Right lobe of liver (tissue), 6 donors: Measurements from ENCODE around the gene KRTAP10-9. TPM values are rescaled to one million over a fixed set of nuclear protein-coding genes. Genes with fewer than 3 reads are reported as not detected.

Source experiments
- ATAC-seq, 4 donors: fragments of 200-7000 bp; cut with Tn5 transposase; one replicate each; pipeline ENCODE4 v1.9.1; 2020; ENCODE audit warnings: mild to moderate bottlenecking in 4 of 4, moderate library complexity in 4 of 4
- DNase-seq, 3 donors: peaks; one replicate each; pipeline ENCODE4 v3.0.0-alpha.2; 2020
- H3K27ac ChIP-seq, 3 donors: fragments of 200-600 bp; one replicate each; pipeline ENCODE4 v1.8.0; 2022
- H3K27me3 ChIP-seq, 2 donors: fragments of 200-600 bp; one replicate each; pipeline ENCODE4 v1.8.0; 2022
- H3K36me3 ChIP-seq, 4 donors: fragments of 200-600 bp; sonication (generic) in 1 of 4; one replicate each; pipeline versions ENCODE4 v1.5.1 to v1.8.0; 2017 to 2022; ENCODE audit warnings: control low read depth in 1 of 4
- H3K4me1 ChIP-seq, 4 donors: fragments of 200-600 bp; sonication (generic) in 1 of 4; one replicate each; pipeline versions ENCODE4 v1.5.1 to v1.8.0; 2017 to 2022; ENCODE audit warnings: control low read depth in 1 of 4
- H3K4me3 ChIP-seq, 3 donors: fragments of 200-600 bp; one replicate each; pipeline ENCODE4 v1.8.0; 2022
- H3K9me3 ChIP-seq, 4 donors: fragments of 200-600 bp; sonication (generic) in 1 of 4; one replicate each; pipeline versions ENCODE4 v1.5.1 to v1.8.0; 2017 to 2022; ENCODE audit warnings: control low read depth in 1 of 4
- CTCF ChIP-seq, 4 donors: fragments of 200-600 bp in 3 of 4; fragments of 450-650 bp in 1 of 4; IDR thresholded peaks; one replicate each; pipeline versions ENCODE4 v1.5.1 to v1.8.0; 2016 to 2022; ENCODE audit warnings: antibody characterized with exemption in 4 of 4, mild to moderate bottlenecking in 2 of 4
- POLR2A ChIP-seq: fragments of 450-650 bp; IDR thresholded peaks from one replicate; pipeline ENCODE4 v1.6.1; 2017; ENCODE audit warnings: antibody characterized with exemption, mild to moderate bottlenecking
- WGBS: methylation state at CpG from one replicate; pipeline ENCODE4 v1.1.6; 2018; ENCODE audit warnings: low coverage, low lambda C conversion rate; ENCODE audit not compliant: insufficient coverage; ENCODE audit errors: missing lambda C conversion rate; 5-methylcytosine and 5-hydroxymethylcytosine counted together
- intact Hi-C, 2 donors: fragments of 100-400 bp; cut with DNase I; formaldehyde crosslinking; loops; one replicate each; pipeline versions ENCODE4 v1.11.2 to v1.14.1; 2022
- total RNA-seq, 6 experiments: library from RNA; depleted of rRNA in 2 of 6; stranded (reverse); fragments of >200 nt in 2 of 6; fragmentation: NEBNext Ultra II Directional in 3 of 6; extraction: Animal tissue kit (Norgen Biotek cat#: 25700) in 3 of 6; gene quantifications; one replicate each; pipeline versions ENCODE4 v1.1.0 to v1.2.4, GENCODE V29; 2016 to 2023
- donor health status: DM: no; HTN: yes; CAD: no.
- donor health status: DM: no; HTN: no; CAD: no.
- donor health status: DM: no; HTN: no; CAD: no.
- donor health status: DM: no; HTN: yes; CAD: no.
- donor health status: DM: no; HTN: yes; CAD: no.

KRTAP10-9 gene
- total RNA-seq, 6 experiments from 2014 or later: not detected

DNA sequence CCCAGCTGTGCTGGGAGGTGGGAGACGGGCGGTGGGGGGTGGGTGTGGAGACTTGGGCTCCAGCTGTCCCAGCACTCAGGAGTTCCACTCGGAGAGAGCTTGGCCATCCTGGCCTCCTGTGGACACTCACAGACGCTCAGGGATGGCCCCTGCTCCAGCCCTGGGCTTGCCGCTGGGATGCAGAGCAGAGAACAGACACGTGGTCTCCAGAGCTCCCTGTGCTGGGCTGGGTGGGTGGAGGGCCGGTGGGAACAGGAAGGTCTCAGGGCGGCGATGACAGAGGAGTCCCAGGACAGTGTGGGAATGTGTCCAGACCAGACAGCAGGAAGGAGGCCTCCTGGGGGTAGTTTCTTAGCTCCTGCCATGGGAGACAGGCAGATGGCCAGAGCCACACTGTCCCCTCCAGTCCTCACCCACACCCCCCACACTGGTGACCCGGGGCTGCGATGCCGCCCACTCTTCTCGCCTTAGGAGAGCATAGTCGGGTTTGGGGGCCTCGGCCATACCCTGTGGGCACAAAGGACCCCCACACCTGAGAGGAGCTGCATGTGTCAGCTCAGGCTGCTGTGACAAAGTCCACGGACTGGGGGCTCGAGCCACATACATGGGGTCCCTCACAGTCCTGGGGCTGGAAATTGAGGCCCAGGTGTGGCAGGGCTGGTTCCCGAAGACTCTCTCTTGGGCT, 2.0 kb downstream of the KRTAP10-9 start:
- no peak overlapping the region for H3K27ac ChIP-seq
- H3K9me3 ChIP-seq: peaks cover 0 to 7% (median 0%) of the 10 kb centered on the region in 4 donors
- H3K27me3 ChIP-seq: no peaks in the 10 kb centered on the region
- TF ChIP-seq POLR2A (no peak), CTCF (IDR thresholded peaks at IDR 0.05) (no peak)
- H3K36me3 ChIP-seq: no peaks in the 10 kb centered on the region
- no peak for DNase-seq
- WGBS: 71% methylated on average over 6 of the region's 18 CpGs
- intact Hi-C loops: no loop called here
- H3K4me3 ChIP-seq: no peak overlapping the region
- ATAC-seq: peak in 1 of 4 donors; percentile 29
- no peaks in the 10 kb centered on the region for H3K4me1 ChIP-seq

DNA sequence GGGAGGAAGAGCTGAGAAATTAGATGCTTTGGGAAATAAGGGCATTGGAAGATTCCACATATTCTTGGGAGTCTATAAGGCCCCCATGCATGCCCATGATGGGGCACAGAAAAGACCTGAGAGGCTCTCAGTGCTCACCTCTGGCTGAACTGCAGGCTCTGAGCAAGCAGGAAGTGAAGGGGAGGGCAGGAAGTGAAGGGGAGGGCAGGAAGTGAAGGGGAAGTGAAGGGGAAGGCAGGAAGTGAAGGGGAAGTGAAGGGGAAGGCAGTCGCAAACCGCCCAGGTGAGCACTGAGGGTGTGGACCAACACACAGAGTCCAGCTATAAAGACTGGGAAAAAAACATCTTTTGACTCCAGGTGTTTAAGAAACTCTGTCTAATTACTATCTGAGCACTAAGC, 3.5 kb downstream of the KRTAP10-9 start:
- no peak for ATAC-seq
- WGBS: 63% methylated on average over 2 of the region's 2 CpGs

GRCh38 chr21:44632067-44632466, 5.2 kb downstream of the KRTAP10-9 start:
- H3K4me3 ChIP-seq: no peak overlapping the region
- DNase-seq (no peak), ATAC-seq (no peak)
- no peaks in the 10 kb centered on the region for H3K4me1 ChIP-seq
- H3K36me3 ChIP-seq: no peaks in the 10 kb centered on the region
- H3K27ac ChIP-seq: no peak overlapping the region
- H3K27me3 ChIP-seq: no peaks in the 10 kb centered on the region
- H3K9me3 ChIP-seq: peaks cover 0 to 7% (median 0%) of the 10 kb centered on the region in 4 donors
- WGBS: 50% methylated on average over 1 of the region's 1 CpG
- intact Hi-C loops: no loop called here
- TF ChIP-seq CTCF (IDR thresholded peaks at IDR 0.05) (no peak), POLR2A (no peak)

More for the DNA sequence above, 3.5 kb downstream of the KRTAP10-9 start:
- DNase-seq: no peak
- H3K9me3 ChIP-seq: peaks cover 0 to 7% (median 0%) of the 10 kb centered on the region in 4 donors
- H3K4me1 ChIP-seq: no peaks in the 10 kb centered on the region
- TF ChIP-seq POLR2A (no peak), CTCF (IDR thresholded peaks at IDR 0.05) (no peak)
- no peak overlapping the region for H3K27ac ChIP-seq
- no peak overlapping the region for H3K4me3 ChIP-seq
- intact Hi-C loops: no loop called here
- H3K27me3 ChIP-seq: no peaks in the 10 kb centered on the region
- H3K36me3 ChIP-seq: no peaks in the 10 kb centered on the region

- ATAC-seq (peak in 1 of 4 donors; percentile 27), DNase-seq (no peak)
- 72% methylated on average over 11 of the region's 15 CpGs for WGBS
- intact Hi-C loops: no loop called here
- Histone ChIP-seq H3K27me3 (no peaks in the 10 kb centered on the region), H3K36me3 (no peaks in the 10 kb centered on the region), H3K4me3 (no peak overlapping the region), H3K27ac (no peak overlapping the region), H3K4me1 (no peaks in the 10 kb centered on the region), H3K9me3 (peaks cover 0 to 4% (median 0%) of the 10 kb centered on the region in 4 donors)
- TF ChIP-seq POLR2A (no peak), CTCF (IDR thresholded peaks at IDR 0.05) (no peak)
Observed at GRCh38 chr21:44636209-44637017, 9.5 kb downstream of the KRTAP10-9 start.
